Endothelial cell of umbilical vein (primary cell): ENCODE results near the gene RALGPS1. TPM values are rescaled to one million over a fixed set of nuclear protein-coding genes. Genes with fewer than 3 reads are reported as not detected.

ENCODE experiments used
- BruUV-seq: library from RNA; stranded (reverse); fragments of 400-500 nt; replicated peaks from 2 replicates; lab custom pipeline; 2021; lab: Mats Ljungman, UMichigan
- CTCF ChIA-PET: fragments of 300-600, 350-600 bp; sonication (Branson Sonifier 250); formaldehyde crosslinking; loops from one replicate; lab custom pipeline; 2021; ENCODE audit warnings: antibody characterized with exemption, inconsistent platforms; lab: Charles Lee
- POLR2A ChIA-PET: fragments of 300-600, 350-600 bp; sonication (Branson Sonifier 250); formaldehyde crosslinking; loops from one replicate; lab custom pipeline; 2021; ENCODE audit warnings: antibody characterized with exemption, inconsistent platforms; lab: Charles Lee
- DNase-seq: peaks from one replicate; pipeline ENCODE4 v3.0.0-alpha.2; 2011; ENCODE audit warnings: low read depth, low spot score
- FAIRE-seq: peaks from 2 replicates; lab custom pipeline; 2011; peaks lifted over from hg19 to GRCh38; lab: Jason Lieb, UNC
- H2AFZ ChIP-seq: 2 replicates; pipeline ENCODE4 v1.6.0; 2012; ENCODE audit warnings: low read depth, low read length, control low read depth, inconsistent platforms
- H3K27ac ChIP-seq: 2 replicates; pipeline ENCODE4 v1.5.1; 2011; ENCODE audit warnings: low read depth, mild to moderate bottlenecking, control low read depth, low read length, moderate library complexity; ENCODE audit not compliant: insufficient read depth
- H3K27me3 ChIP-seq, 2 experiments: 2 replicates each; pipeline versions ENCODE4 v1.6.0 to v1.6.1; 2011; ENCODE audit warnings: low read length in 2 of 2, mixed read lengths in 1 of 2; ENCODE audit not compliant: control insufficient read depth in 2 of 2, insufficient read depth in 2 of 2
- H3K36me3 ChIP-seq, 2 experiments: 2 replicates in 1 of 2; 3 replicates in 1 of 2; pipeline ENCODE4 v1.5.1; 2011; ENCODE audit warnings: low read length in 2 of 2, mild to moderate bottlenecking in 1 of 2, moderate library complexity in 1 of 2; ENCODE audit not compliant: control insufficient read depth in 2 of 2, insufficient read depth in 2 of 2; ENCODE audit errors: extremely low read depth in 1 of 2
- H3K4me1 ChIP-seq: 3 replicates; pipeline ENCODE4 v1.5.1; 2011; ENCODE audit warnings: mild to moderate bottlenecking, low read length; ENCODE audit not compliant: control insufficient read depth, insufficient read depth; ENCODE audit errors: extremely low read depth
- H3K4me2 ChIP-seq: 2 replicates; pipeline ENCODE4 v1.6.1; 2011; ENCODE audit warnings: low read length, control low read depth, mixed read lengths; ENCODE audit not compliant: insufficient read depth
- H3K4me3 ChIP-seq, 3 experiments: fragments of 200-600 bp in 1 of 3; sonication (generic), shearing (Covaris generic) in 1 of 3; replicated peaks in 1 of 3; 2 replicates each; pipeline ENCODE4 v1.5.1; 2011 to 2016; ENCODE audit warnings: control low read depth in 3 of 3, low read length in 3 of 3, mild to moderate bottlenecking in 2 of 3, inconsistent platforms in 1 of 3, low read depth in 1 of 3, moderate library complexity in 1 of 3; ENCODE audit not compliant: insufficient read depth in 1 of 3
- H3K79me2 ChIP-seq: 2 replicates; pipeline ENCODE4 v1.6.0; 2012; ENCODE audit warnings: low read length, inconsistent platforms; ENCODE audit not compliant: control insufficient read depth, insufficient read depth
- H3K9ac ChIP-seq: replicated peaks from 2 replicates; pipeline ENCODE3; 2011; ENCODE audit warnings: low read length, control low read depth; ENCODE audit not compliant: insufficient read depth; ENCODE audit errors: extremely low read depth
- H3K9me1 ChIP-seq: replicated peaks from 3 replicates; pipeline ENCODE4 v1.6.0; 2011; ENCODE audit warnings: mild to moderate bottlenecking, low read length; ENCODE audit not compliant: control insufficient read depth, insufficient read depth; ENCODE audit errors: extremely low read depth
- H3K9me3 ChIP-seq: replicated peaks from 2 replicates; pipeline ENCODE4 v1.5.1; 2012; ENCODE audit warnings: low read length, inconsistent platforms; ENCODE audit not compliant: control insufficient read depth, insufficient read depth
- H4K20me1 ChIP-seq: replicated peaks from 2 replicates; pipeline ENCODE3; 2011; ENCODE audit warnings: mild to moderate bottlenecking, low read length; ENCODE audit not compliant: control insufficient read depth, insufficient read depth; ENCODE audit errors: extremely low read depth
- EZH2 ChIP-seq: IDR thresholded peaks from 2 replicates; pipeline ENCODE4 v1.6.1; 2012; ENCODE audit warnings: borderline replicate concordance, low read depth, mild to moderate bottlenecking, moderate library complexity, low read length, inconsistent platforms; ENCODE audit not compliant: severe bottlenecking
- FOS ChIP-seq: IDR thresholded peaks from 2 replicates; pipeline ENCODE4 v1.6.1; 2011; ENCODE audit warnings: mild to moderate bottlenecking, low read length, moderate library complexity, borderline replicate concordance; ENCODE audit not compliant: insufficient read depth
- GATA2 ChIP-seq: IDR thresholded peaks from 2 replicates; pipeline ENCODE4 v1.7.0; 2011; ENCODE audit warnings: low read depth, mild to moderate bottlenecking, moderate library complexity, mixed read lengths, low read length; ENCODE audit not compliant: insufficient read length, insufficient read depth
- JUN ChIP-seq: IDR thresholded peaks from 2 replicates; pipeline ENCODE4 v1.6.1; 2011; ENCODE audit warnings: borderline replicate concordance, low read depth; ENCODE audit not compliant: insufficient read length, insufficient read depth
- MYC ChIP-seq: IDR thresholded peaks from one replicate; pipeline ENCODE4 v1.6.1; 2011; ENCODE audit warnings: mild to moderate bottlenecking, low read depth, low read length
- POLR2A ChIP-seq: IDR thresholded peaks from 2 replicates; pipeline ENCODE4 v1.6.1; 2012; ENCODE audit warnings: low read depth, mild to moderate bottlenecking, control low read depth, low read length
- POLR2AphosphoS5 ChIP-seq: IDR thresholded peaks from 2 replicates; pipeline ENCODE4 v1.6.1; 2012; ENCODE audit warnings: low read depth, mild to moderate bottlenecking, control low read depth, low read length, moderate library complexity; ENCODE audit not compliant: insufficient read depth
- dilution Hi-C: fragments of 300-500 bp; cut with MboI; formaldehyde crosslinking; loops from one replicate; pipeline ENCODE4 v1.15.0; 2019; ENCODE audit warnings: low sequenced_read_pairs; ENCODE audit not compliant: extremely low pct_ligation_motif_present
- intact Hi-C: fragments of 100-400 bp; cut with micrococcal nuclease; formaldehyde crosslinking; loops from one replicate; pipeline ENCODE4 v1.10.0; 2022
- polyA plus RNA-seq, 4 experiments: library from polyadenylated mRNA; depleted of rRNA in 3 of 4; stranded (reverse) in 3 of 4; unstranded in 1 of 4; fragments of >200 nt; gene quantifications; 2 replicates each; pipeline versions ENCODE4 v1.2.1 to v1.2.3, GENCODE V29; 2011 to 2012; ENCODE audit warnings: missing spikeins in 1 of 4
- total RNA-seq: library from RNA; stranded (reverse); gene quantifications from 2 replicates; pipeline ENCODE4 v1.2.3, GENCODE V29; 2021
- TF ChIP-seq, protein P1 (sequence below): IDR thresholded peaks from 2 replicates; pipeline ENCODE4 v1.6.1; 2011; ENCODE audit not compliant: insufficient read depth, insufficient read length
- TF ChIP-seq, protein P2 (sequence below), 2 donors: IDR thresholded peaks; 1 replicate in 1 of 2; 2 replicates in 1 of 2; pipeline ENCODE4 v1.5.1; 2011; ENCODE audit warnings: low read length in 2 of 2, mild to moderate bottlenecking in 2 of 2, moderate library complexity in 2 of 2, control low read depth in 1 of 2, inconsistent platforms in 1 of 2, low read depth in 1 of 2; ENCODE audit not compliant: insufficient read depth in 1 of 2; ENCODE audit errors: extremely low read depth in 1 of 2

Gene RALGPS1
- total and polyA plus RNA-seq, 2 donors (not counting 3 experiments of a cell fraction or from before 2014, with no cell fraction given), result 3.8 to 5.5 TPM

DNA sequence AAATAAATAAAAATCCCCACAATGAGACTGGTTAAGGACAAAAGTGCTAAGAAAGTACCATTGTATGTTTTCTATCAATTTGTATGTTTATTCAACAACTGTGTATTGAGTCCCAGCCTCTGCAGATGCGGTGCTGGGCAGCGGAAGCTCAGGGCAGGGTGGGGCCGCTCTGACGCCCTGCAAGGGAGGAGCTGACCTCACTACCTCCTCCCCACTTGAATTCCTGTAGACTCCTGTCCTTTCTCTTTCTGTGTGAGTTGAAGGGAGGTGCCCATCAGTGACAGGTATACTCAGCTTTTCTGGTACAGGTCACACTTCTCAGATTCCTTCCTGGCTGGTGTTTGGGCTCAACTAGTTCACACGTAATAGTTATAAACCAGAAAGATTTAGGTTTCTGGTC, 180.8 kb downstream of the RALGPS1 start:
- no peak overlapping the region for H3K4me2 ChIP-seq
- intact Hi-C loops (no loop called here), dilution Hi-C loops (no loop called here)
- H3K9me3 ChIP-seq, result no peaks in the 10 kb centered on the region
- no peaks in the 10 kb centered on the region for H4K20me1 ChIP-seq
- TF ChIP-seq GATA2 (no peak), POLR2A (no peak), MYC (no peak), JUN (no peak), FOS (no peak), POLR2AphosphoS5 (no peak), EZH2 (no peak)
- TF ChIP-seq, protein P1, sequence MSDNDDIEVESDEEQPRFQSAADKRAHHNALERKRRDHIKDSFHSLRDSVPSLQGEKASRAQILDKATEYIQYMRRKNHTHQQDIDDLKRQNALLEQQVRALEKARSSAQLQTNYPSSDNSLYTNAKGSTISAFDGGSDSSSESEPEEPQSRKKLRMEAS, result no peak
- TF ChIP-seq, protein P2, sequence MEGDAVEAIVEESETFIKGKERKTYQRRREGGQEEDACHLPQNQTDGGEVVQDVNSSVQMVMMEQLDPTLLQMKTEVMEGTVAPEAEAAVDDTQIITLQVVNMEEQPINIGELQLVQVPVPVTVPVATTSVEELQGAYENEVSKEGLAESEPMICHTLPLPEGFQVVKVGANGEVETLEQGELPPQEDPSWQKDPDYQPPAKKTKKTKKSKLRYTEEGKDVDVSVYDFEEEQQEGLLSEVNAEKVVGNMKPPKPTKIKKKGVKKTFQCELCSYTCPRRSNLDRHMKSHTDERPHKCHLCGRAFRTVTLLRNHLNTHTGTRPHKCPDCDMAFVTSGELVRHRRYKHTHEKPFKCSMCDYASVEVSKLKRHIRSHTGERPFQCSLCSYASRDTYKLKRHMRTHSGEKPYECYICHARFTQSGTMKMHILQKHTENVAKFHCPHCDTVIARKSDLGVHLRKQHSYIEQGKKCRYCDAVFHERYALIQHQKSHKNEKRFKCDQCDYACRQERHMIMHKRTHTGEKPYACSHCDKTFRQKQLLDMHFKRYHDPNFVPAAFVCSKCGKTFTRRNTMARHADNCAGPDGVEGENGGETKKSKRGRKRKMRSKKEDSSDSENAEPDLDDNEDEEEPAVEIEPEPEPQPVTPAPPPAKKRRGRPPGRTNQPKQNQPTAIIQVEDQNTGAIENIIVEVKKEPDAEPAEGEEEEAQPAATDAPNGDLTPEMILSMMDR (IDR thresholded peaks at IDR 0.05; ENCODE audit: extremely low read depth in 1 of 2, insufficient read depth in 1 of 2, low read depth in 1 of 2, low read length in 2 of 2), result no peak
- H3K27ac ChIP-seq, result no peak overlapping the region
- H3K9me1 ChIP-seq, result no peaks in the 10 kb centered on the region
- BruUV-seq, result no TSS peak
- DNase-seq (no peak), FAIRE-seq (no peak)
- H3K4me1 ChIP-seq, result no peaks in the 10 kb centered on the region
- ChIA-PET POLR2A (no interaction called here), CTCF (interaction anchor here (1.3 to 2.5 kb wide), 2 partner anchors 18 to 27 kb away, joined by 3 to 7 read pairs; partner anchors contain the start of gene ANGPTL2)
- no peaks in the 10 kb centered on the region for H3K79me2 ChIP-seq
- H3K9ac ChIP-seq, result no peak overlapping the region
- no peak overlapping the region for H2AFZ ChIP-seq
- peaks cover 0 to 3% of the 10 kb centered on the region in 2 experiments for H3K36me3 ChIP-seq
- no peaks in the 10 kb centered on the region for H3K27me3 ChIP-seq
- H3K4me3 ChIP-seq, result no peak overlapping the region
